ENCODE data around the gene SP100. TPM values are rescaled to one million over a fixed set of nuclear protein-coding genes. Genes with fewer than 3 reads are reported as not detected.

SP100 gene
- total and polyA plus RNA-seq, 2 of the 13 experiments (the other 11 are each of a cell fraction or from before 2014, with no cell fraction given): 12.6 to 16.5 TPM

- 84% methylated on average over 2 of the region's 2 CpGs for WGBS (ENCODE audit: low lambda C conversion rate)
- no peak for DNase-seq (ENCODE audit: low spot score)
- no peak for TF ChIP-seq ZNF274 (CRISPR knock-in tag; IDR thresholded peaks at IDR 0.05)
- no peak for TF ChIP-seq ZNF761 (CRISPR knock-in tag; conservative IDR thresholded peaks at IDR 0.05)
- TF ChIP-seq CENPX (CRISPR knock-in tag; IDR thresholded peaks at IDR 0.05): no peak
- TF ChIP-seq ZBTB8A (CRISPR knock-in tag; IDR thresholded peaks at IDR 0.05; ENCODE audit: borderline replicate concordance, low read depth): no peak
- TF ChIP-seq GATAD1 (CRISPR knock-in tag; IDR thresholded peaks at IDR 0.05): no peak
- TF ChIP-seq HNRNPK (IDR thresholded peaks at IDR 0.05; ENCODE audit: low read depth, low read length, poor library complexity, severe bottlenecking): no peak
- no peak for TF ChIP-seq ZNF883 (CRISPR knock-in tag; IDR thresholded peaks at IDR 0.05; ENCODE audit: not compliant biosample characterization)
- TF ChIP-seq SP1 (IDR thresholded peaks at IDR 0.05): no peak
- TF ChIP-seq SP1 (CRISPR knock-in tag; IDR thresholded peaks at IDR 0.05): no peak
- TF ChIP-seq ZNF10 (CRISPR knock-in tag; IDR thresholded peaks at IDR 0.05; ENCODE audit: borderline replicate concordance, low read depth): no peak
- ChIA-PET CTCF (ENCODE audit: low intra/inter-chr PET ratio, low total read pairs) (no interaction called here), POLR2A (no interaction called here)
- no peaks in the 10 kb centered on the region for H3K27me3 ChIP-seq (ENCODE audit: control insufficient read depth in 1 of 2, insufficient read depth in 2 of 2, low read length in 2 of 2)
- no peak for FAIRE-seq
- no peak overlapping the region for H2AFZ ChIP-seq (ENCODE audit: low read length)
- H3K9ac ChIP-seq (ENCODE audit: insufficient read depth, low read depth, low read length): no peak overlapping the region
- H3K36me3 ChIP-seq (replicated peaks in 1 of 2; ENCODE audit: control insufficient read depth in 1 of 2, insufficient read depth in 2 of 2, low read length in 2 of 2): no peaks in the 10 kb centered on the region
- intact Hi-C loops (cut with micrococcal nuclease; ENCODE audit: unreplicated experiment) (no loop called here), in situ Hi-C loops (cut with HindIII; ENCODE audit: extremely low pct_ligation_motif_present, low pct_unique_long_range_greater_than_20kb) (no loop called here)
- no peak overlapping the region for H3K4me3 ChIP-seq (replicated peaks in 1 of 3; ENCODE audit: insufficient read depth in 1 of 3, low read depth in 2 of 3, low read length in 3 of 3)
- BruUV-seq (replicated peaks): no TSS peak
- no peaks in the 10 kb centered on the region for H3K79me2 ChIP-seq (ENCODE audit: insufficient read depth, low read length)
- H3K9me3 ChIP-seq (ENCODE audit: low read length): no peaks in the 10 kb centered on the region
- no peaks in the 10 kb centered on the region for H4K20me1 ChIP-seq (ENCODE audit: insufficient read depth, low read length)
- ATAC-seq: no peak
- no peaks in the 10 kb centered on the region for H3K4me1 ChIP-seq (ENCODE audit: insufficient read depth, low read length)
- H3K4me2 ChIP-seq (ENCODE audit: low read depth, low read length): no peak overlapping the region
- H3K27ac ChIP-seq (ENCODE audit: extremely low read length, insufficient read depth, low read length): no peak overlapping the region
Measured at GRCh38 chr2:230505162-230505561, 89.2 kb downstream of the SP100 start.

Measured in HepG2 (cell line).